HepG2 (cell line): ENCODE measurements around the gene IRX3.

ENCODE experiments used
- BCL6 ChIP-seq: IDR thresholded peaks from 2 replicates; pipeline ENCODE4 v1.6.1; 2016; ENCODE audit warnings: missing genetic modification reagents, missing compliant biosample characterization
- CHD2 ChIP-seq: IDR thresholded peaks from 2 replicates; pipeline ENCODE4 v1.6.1; 2011; ENCODE audit warnings: low read depth, low read length, improper control_type of control experiment
- CTCF ChIP-seq: sonication (generic); formaldehyde crosslinking; IDR thresholded peaks from 2 replicates; pipeline ENCODE4 v1.5.0; 2020; ENCODE audit warnings: mild to moderate bottlenecking, missing genetic modification reagents, moderate library complexity
- EZH2 ChIP-seq: conservative IDR thresholded peaks from 2 replicates; pipeline ENCODE4 v1.6.1; 2012; ENCODE audit warnings: mild to moderate bottlenecking, low read depth, low read length, moderate library complexity
- GABPA ChIP-seq, 2 experiments: IDR thresholded peaks; 2 replicates each; pipeline ENCODE4 v1.6.1; 2011 to 2016; ENCODE audit warnings: low read depth in 2 of 2, low read length in 1 of 2, missing biosample characterization in 1 of 2, missing genetic modification characterization in 1 of 2
- MTA3 ChIP-seq: sonication (generic); formaldehyde crosslinking; IDR thresholded peaks from 2 replicates; pipeline ENCODE4 v1.4.0; 2020; ENCODE audit warnings: missing genetic modification reagents
- MXI1 ChIP-seq: IDR thresholded peaks from 3 replicates; pipeline ENCODE4 v1.6.1; 2012; ENCODE audit warnings: low read depth, low read length, inconsistent platforms, borderline replicate concordance
- NRL ChIP-seq: sonication (generic); formaldehyde crosslinking; IDR thresholded peaks from 2 replicates; pipeline ENCODE4 v1.5.0; 2020; ENCODE audit warnings: missing genetic modification reagents, mild to moderate bottlenecking, moderate library complexity, borderline replicate concordance
- SIN3A ChIP-seq: IDR thresholded peaks from 2 replicates; pipeline ENCODE4 v1.6.1; 2011; ENCODE audit warnings: low read depth, mild to moderate bottlenecking, control low read depth, low read length, borderline replicate concordance
- ZNF772 ChIP-seq: sonication (generic); formaldehyde crosslinking; IDR thresholded peaks from 2 replicates; pipeline ENCODE4 v1.5.0; 2020; ENCODE audit warnings: mild to moderate bottlenecking, missing genetic modification reagents

GRCh38 chr16:54320697-54321340 is 34.2 kb upstream of the IRX3 start:
- TF ChIP-seq MTA3 (CRISPR knock-in tag) (no peak), SIN3A (no peak), NRL (CRISPR knock-in tag) (no peak), BCL6 (CRISPR knock-in tag) (no peak), CHD2 (no peak), ZNF772 (CRISPR knock-in tag) (no peak), MXI1 (no peak), EZH2 (no peak), CTCF (CRISPR knock-in tag) (no peak), GABPA (IDR thresholded peaks at IDR 0.05; ENCODE audit: low read depth, low read length) (no peak), GABPA (CRISPR knock-in tag; IDR thresholded peaks at IDR 0.05; ENCODE audit: low read depth) (no peak)
